Measurements from ENCODE around the gene KRTAP5-1.

GRCh38 chr11:1544536-1544935 is 40.5 kb downstream of the KRTAP5-1 start:
- TF ChIP-seq CTCF (IDR thresholded peaks at IDR 0.05) (no peak), POLR2A (IDR thresholded peaks at IDR 0.05) (no peak), POLR2AphosphoS5 (IDR thresholded peaks at IDR 0.05; ENCODE audit: insufficient read depth in 1 of 2, low read depth in 1 of 2) (no peak)
